ENCODE measurements around the gene MUC6.

GRCh38 chr11:1072116-1072820, 35.8 kb upstream of the MUC6 start:
- TF ChIP-seq POLR2A (IDR thresholded peaks at IDR 0.05) (no peak), CTCF (IDR thresholded peaks at IDR 0.05) (no peak)

Measured in testis (tissue), 2 donors.